Activated CD8-positive, alpha-beta memory T cell treated with anti-CD3 and anti-CD28 coated beads for 24 hours (primary cell): Measurements from ENCODE around the gene TCP1.
"Not testable (repeated sequence)": the region's sequence is repeated elsewhere in the genome, so short reads cannot be mapped to it uniquely, and the experiment has no call there.

ENCODE experiments used
- DNase-seq: peaks from one replicate; pipeline ENCODE4 v3.0.0-alpha.2; 2020

Gene TCP1

DNA sequence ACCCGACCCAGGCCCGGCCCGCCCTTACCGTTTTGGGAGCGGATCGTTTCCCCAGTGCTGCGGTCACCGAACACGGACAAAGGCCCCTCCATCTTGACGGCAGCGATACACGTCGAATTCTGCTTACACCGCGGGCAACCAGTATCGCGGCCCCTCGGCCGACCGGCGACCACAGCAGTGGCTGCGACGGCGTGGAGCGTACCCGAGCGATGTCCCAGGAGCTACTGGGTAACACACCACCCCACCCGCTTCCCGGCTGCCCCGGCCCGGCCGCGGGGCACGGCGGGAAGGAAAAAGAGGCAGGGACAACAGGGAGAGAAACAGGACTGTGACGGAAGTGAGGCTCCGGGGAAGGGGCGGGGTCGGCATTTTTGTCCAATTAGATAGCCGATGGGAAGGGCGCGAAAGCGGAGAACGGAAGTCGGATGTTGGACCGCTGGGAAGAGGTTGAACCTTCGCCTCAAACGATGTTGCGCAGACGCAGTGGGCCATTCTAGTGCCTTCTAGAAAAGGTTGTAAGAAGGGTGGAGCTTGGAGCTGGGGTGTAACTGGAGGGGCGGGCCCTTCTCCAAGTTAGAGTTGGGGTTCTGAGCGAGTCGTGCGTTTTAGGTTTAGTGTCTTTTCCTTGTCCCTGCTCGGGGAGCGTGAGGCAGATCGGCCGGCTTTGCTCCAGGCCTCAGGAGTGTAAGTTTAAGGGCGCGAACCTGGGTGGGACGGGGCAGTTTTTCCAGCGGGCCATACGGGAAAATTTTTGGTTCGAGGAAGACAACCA is at the start of gene TCP1:
TCP1 (minus strand) TSS at position 226 of the 772 bp plus-strand sequence; CDS start at position 92, 134 bp downstream.
- DNase-seq = peak; percentile 98

DNA sequence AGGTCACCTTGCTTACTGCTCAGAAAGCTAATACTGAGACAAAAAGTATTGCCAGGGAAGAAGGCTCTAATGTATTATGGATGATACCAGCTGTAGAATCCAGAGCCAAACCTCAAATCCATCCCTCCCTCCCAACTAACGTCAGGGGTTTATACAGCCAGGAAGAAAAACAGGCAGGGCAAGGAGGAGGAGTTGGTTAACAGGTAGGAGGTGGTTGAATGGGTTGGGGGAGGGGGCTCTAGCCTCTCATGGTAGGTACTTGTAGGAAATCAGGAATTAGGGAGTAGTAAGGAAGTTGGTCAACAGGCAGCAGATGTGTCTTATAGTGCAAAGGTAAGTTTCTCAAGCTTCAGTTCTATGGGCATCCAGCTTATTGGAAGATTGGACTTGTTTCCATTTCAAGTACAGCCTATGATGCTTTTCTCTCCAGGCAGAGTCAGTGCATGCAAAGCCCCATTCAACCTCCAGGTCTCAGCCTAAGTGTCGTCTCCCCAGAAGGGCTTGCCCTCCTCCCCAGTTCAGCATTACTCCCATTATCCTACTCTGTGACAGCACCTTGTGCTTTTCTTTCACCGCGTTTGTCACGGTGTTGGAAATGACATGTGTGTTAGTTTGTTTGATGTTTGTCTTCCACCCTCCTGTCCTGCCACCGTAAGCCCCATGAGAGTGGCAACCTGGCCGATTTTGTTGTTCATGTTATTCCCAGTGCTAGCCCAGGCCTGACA is 48.8 kb upstream of the TCP1 start:
- DNase-seq = no peak

DNA sequence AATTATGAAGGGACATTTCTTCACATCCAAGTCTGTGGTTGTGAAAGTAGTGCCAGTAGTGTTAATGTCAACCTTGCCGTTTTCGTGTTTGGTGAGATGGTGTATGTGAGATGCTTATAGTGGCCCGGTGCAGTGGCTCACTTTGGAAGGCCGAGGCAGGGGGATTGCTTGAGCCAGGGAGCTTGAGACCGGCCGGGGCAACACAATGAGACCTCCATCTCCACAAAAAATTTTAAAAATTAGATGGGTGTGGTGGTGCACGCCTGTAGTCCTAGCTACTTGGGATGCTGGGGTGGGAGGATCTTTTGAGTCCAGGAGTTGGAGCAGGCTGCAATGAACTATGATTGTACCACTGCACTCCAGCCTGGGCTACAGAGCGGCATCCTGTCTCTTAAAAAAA is 48.1 kb upstream of the TCP1 start:
- DNase-seq = no peak

DNA sequence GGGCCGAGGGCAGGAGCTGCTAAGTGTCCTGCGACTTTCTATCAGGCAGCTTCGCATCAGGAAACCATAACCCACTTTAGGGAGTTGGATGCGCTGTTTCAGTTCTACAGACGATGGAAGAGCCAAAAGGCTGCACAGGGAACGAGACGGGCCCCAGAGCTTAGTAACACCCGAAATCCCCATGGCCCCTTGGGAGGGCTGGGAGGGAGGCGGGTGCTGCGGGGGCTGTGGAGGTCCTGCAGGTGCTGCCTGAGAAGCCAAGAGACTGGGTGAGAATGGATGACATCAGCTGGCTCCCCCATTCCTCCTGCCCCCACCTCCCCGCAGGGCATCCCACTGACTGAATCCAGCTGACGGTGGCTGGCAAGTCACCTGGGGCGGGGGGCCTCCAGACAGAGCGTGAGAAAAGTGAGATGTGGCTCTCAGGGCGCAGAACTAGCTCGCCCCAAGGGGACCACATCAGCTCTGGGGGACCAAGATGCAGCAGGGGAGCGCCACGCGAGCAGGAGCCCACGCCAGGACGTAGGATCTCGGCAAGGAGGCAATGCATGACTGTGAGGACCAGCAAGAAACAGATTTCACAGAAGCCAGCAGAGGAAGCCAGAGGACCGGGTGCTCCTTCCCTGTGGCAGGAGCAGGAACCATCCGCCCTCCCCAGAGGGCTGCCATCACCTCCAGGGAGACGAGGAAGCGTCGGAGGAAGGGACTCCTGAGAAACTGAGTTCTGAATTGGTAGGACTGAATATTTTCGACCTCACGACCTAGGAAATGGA is 47.5 kb upstream of the TCP1 start:
- DNase-seq = no peak

DNA sequence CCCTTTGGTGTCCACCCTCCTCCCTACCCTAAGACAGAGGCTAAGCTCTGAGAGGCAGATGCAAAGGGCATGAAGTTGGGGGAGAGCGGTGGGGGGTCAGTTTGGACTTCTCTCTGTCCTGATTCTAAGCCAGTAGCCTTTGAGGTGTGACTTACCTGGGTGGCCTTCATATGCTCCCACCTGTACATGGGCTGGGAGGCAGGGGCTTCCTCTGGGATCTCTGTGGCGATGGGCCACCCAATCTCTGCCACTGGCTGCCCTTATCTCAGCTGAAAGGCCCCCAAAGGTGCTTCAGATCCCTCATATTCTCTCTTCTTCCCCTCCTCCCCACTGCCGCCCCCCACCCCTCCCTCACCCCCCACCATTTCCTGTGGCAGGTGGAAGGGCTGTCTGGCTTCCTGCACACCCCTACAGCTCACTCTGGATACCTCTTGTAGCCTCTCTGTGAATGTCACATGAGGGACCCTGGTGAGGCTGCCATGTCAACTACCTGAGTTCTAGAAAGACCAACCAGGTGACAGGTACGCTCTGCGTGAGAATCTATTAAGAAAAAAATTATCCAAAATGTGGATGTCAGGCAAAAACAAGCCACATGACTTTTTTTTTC is 44.7 kb upstream of the TCP1 start:
- no peak for DNase-seq

DNA sequence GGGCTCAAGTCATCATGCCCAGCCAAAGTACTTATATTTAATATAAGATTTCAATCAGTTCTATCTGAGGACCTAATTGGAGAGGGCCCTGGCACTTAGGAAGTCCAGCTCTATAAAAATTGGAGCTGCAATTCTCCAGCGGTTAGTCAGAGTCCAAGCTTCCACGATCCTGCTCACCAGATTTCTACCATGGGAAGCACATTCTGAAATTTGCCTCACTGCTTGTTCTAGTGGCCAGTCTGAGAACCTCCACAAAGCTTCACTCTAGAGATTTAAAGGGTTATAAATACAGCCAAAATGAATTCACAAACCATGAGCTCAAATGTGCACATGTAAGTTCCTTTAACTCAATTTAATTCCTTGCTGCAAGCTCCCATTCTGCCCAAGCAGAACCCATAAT is 44.2 kb upstream of the TCP1 start:
- DNase-seq = no peak

DNA sequence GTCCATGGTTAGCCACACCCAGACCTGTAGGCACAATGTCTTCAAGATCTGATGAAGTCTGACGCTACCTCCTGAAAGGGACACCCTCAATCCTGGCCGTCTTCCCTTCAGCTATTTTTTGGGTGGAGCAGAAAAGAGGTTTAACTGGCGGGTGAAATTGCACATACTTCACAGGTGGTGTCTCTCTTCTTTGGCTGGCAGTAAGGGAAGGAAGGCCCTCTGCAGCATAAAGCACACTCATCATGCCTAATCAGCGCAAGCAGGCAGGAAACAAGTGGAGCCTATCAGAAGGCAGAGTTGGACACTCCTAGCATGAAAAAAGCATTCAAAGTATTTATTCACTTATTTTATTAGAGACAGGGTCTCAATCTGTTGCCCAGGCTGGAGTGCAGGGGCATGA is 43.5 kb upstream of the TCP1 start:
- no peak for DNase-seq

DNA sequence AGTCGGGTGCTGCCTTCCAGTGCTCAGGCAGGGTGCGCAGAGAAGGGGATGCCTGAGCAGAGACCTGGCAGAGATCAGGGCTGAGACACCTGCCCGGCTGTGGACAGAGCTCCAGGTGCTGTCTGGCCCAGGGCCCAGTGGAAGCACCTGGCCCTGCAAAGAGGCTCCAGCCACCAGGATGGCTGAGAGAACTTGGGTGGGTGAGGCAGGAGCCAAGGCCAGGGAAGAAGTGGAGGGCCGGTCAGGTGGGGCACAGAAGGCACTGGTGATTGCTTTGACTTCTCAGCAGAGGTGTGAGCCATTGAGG is 41.9 kb upstream of the TCP1 start:
- no peak for DNase-seq

DNA sequence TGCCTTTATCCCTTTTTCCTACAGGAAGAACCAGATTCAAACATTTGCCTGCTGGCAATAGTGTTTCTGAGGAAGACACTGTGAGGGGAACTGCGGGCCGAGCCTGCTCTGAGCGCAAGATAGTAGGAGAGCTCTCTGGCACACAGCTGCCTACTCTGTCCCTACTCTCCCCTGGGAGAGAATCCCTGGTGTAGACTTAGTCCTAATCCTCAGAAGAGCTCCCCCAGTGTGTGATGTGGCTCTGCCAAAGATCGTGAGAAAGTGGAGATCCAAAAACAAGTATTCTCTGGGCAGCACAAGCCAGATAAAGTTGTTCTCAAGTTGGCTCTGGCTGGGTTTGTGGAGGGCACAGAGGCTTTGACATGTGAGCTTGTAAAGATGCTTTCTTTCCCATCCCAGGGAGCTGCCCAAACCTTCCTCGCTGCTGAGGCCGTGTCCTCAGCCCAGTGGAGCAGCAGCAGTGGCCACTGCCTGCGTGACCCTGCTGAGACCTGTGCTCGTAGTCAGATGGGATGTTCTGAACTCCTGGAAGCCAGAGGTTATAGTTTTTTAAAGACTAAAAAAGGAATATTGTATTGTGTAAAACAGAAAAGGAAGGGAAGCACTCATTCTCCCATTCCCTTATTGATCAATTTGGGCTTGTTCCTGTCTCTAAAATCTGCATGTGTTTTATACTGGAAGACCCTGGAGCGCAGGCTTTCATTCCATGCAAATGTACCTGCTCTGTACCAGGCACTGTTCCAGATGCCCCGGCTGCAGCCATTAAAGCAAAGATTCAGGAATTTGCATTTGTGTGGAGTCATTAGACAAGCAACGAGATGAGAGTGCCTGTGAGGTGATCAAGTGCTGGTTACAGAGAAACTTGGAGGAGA is 41.3 kb upstream of the TCP1 start:
- no peak for DNase-seq

DNA sequence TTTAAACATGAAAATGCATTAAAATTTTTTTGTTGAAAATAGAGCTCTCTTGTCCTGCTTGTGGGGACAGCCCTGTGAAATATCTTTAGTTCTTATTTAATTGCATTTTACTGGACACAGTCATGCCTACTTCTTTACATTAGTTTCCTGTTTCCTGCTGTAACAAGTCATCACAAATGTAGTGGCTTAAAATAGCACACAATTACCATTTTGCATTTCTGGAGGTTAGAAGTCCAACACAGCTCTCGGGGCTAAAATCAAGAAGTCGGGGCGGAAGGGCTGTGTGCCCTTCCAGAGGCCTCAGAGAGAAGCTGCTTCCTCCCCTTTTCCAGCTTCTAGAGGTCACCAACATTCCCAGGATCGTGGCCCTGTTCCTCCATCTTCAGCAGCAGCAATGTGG is 40.1 kb upstream of the TCP1 start:
- DNase-seq = no peak

DNA sequence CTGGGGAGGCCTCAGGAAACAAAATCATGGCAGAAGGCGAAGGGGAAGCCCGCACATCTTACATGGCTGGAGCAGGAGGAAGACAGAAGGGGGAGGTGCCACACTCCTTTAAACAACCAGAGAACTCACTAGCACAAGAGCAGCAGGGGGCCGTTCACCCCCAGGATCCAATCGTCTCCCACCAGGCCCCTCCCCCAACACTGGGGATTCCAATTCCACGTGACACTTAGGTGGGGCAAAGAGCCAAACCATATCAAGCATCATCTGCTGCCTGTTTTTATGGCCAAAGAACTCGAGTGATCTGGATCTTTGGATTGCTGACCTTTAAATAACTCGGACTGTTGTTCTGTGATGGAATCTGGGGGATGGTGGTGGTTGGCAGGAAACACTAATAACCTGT is 38.7 kb upstream of the TCP1 start:
- no peak for DNase-seq

DNA sequence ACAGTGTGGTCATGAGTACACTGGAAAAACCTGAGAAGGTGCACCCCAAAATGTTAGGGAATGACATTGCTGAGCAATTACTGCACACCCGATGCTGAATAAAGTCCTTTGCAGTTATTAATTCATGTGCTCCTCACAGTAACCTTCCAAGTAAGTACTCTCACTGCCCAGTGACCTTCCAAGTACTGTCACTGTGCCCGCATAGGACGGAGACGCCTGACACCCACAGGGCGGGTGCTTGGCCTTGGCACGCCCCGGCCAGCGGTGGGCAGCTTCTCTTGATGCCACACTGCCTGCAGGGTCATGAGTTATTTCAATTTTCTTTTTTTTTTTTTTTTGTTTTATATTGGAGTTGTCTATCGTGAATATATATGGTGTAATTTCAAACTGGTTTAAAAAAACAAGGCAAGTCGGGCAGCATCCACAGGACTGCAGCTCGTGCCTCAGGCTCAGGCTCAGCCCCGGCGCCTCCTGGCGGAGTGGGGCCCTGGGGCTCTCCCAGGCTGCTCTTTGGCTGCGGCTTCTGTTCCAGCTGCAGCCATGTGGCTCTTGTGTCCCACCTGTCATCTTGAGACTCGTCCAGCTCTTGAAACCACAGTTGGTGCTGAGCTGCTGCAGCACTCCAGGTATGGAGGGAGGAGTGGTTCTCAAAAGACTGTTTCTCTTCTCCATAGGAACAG is 37.7 kb upstream of the TCP1 start:
- no peak for DNase-seq

DNA sequence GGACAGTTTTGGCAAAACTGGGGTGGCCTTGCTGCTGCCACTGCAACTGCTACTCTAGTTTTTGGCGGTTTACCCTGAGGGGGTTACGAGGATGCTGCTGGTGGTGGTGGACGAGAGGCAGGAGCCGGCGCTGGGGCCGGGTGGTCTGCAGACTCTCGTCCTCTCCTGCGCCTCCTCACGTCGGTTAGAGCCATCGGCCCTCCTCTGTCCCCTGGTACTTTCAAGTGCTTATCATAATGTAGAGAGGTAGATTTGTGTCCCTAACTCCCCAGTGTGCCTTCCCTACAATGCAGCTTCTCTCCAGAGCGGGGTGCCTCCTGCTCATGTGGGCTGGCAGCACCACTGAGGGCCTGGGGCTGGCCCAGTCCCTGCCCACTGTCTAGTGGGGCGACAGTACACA is 36.6 kb upstream of the TCP1 start:
- no peak for DNase-seq

DNA sequence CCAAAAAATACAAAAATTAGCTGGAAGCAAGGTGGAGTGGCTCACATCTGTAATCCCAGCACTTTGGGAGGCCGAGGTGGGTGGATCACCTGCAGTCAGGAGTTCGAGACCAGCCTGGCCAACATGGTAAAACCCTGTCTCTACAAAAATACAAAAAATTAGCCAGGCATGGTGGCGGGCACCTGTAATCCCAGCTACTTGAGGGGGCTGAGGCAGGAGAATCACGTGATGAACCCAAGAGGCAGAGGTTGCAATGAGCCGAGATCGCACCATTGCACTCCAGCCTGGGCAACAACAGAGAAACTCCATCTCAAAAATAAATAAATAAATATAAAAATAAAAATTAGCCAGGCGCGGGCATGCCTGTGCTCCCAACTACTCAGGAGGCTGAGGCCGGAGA is 35.3 kb upstream of the TCP1 start:
- DNase-seq = not testable (repeated sequence)

DNA sequence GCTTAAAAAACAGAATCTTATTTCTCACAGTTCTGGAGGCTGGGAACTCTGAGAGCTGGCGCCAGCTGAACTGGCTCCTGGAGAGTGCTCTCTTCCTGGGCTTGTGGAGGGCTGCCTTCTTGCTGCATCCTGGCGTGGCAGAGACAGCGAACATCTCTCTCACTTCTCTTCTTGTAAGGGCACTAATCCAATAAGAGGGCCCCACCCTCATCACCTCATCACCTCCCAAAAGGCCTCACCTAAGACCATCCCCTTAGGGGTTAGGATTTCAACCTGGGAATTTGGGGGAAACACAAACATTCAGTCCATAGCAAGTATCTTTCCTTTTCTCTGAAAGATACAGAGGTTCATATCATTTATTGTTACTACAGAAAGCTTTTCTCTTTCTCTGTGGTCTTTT is 34.6 kb upstream of the TCP1 start:
- no peak for DNase-seq

DNA sequence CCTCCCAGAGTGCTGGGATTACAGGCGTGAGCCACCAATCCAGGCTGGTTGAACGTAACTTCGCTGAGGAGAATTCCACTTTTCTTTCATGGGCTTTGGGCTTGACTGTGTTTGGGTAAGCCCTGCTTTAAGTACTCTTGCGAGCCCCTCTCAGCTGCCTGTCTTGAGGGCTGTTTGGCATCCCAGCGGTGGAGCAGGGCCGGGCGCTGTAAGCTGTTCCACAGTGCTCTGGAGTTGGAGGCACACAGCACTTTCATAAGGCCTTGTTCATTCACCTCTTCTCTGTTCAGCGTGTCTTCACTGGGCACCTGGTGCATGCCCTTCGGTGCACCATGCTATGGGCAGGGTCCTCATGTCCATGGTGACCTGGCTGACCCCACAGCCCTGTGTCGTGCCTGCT is 32.3 kb upstream of the TCP1 start:
- DNase-seq = no peak

DNA sequence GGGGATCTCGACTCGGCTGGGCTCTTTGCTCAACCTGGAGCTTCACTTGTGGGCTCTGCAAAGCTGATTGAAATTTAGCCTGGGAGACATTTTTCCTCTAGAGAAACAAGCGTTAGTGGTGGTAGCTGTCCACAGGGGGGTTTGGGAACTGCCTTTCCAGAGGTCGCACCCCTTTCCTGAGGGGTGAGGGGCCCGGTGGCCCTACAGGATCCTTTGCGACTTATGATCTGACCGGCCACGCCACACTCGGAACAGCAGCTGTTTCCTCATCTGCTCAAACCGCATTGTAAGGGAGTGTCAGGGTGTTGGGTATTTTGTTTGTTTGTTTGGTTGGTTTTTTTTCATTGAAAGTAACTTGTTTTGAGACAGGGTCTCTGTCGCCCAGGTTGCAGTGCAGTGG is 31.7 kb upstream of the TCP1 start:
- no peak for DNase-seq

DNA sequence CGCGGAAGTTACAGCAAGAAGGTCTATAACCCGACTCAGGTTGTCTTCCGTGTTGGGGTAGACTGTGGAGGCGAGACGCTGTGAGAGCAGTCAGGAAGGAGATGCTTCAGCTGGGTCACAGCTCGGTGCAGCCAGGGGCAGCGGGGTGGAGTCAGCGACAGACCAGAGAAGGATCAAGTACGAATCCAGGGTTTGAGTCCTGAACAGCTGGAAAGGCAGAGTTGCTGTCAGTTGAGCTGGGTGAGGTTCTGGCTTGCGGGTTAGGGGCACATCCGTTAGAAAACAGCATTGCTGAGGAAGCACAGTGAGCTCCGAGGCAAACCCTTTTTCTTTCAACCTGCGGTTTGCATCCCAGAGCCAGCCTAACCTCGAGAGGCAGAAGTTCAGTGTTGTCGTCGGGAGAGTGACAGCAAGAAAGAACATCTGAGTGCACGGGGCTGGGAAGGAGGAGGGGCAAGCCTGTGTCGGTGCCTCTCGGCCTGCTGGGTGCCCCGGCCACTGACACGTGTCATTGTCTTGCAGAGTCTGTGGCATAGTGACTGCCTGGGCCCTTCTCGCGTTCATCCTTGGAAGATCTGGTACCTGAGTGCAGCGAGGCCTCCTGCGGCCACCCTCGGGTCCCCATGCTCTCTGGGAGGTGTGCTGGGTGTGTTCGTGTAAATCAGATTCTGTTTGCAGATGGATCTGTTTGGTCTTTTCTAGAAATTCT is 30.7 kb upstream of the TCP1 start:
- no peak for DNase-seq

DNA sequence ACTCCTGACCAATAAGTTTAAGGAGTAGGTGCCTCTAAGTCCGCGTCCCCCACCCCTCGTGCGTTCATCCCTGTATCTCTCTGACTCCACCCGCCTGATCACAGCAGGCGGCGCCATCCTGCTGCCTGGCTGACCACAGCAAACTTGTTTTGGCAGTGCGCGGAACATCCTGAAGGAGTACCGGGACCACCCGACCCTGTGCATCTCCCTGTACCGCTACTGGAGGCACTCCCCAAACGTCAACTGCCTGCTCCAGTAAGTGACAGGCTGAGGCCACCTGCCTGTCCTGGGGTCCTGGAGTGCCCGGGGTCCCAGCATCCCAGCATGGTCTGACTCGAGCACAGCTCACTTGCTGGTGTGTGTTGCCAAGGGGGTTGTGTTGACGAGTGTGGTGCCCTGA is 29.7 kb upstream of the TCP1 start:
- DNase-seq = no peak

DNA sequence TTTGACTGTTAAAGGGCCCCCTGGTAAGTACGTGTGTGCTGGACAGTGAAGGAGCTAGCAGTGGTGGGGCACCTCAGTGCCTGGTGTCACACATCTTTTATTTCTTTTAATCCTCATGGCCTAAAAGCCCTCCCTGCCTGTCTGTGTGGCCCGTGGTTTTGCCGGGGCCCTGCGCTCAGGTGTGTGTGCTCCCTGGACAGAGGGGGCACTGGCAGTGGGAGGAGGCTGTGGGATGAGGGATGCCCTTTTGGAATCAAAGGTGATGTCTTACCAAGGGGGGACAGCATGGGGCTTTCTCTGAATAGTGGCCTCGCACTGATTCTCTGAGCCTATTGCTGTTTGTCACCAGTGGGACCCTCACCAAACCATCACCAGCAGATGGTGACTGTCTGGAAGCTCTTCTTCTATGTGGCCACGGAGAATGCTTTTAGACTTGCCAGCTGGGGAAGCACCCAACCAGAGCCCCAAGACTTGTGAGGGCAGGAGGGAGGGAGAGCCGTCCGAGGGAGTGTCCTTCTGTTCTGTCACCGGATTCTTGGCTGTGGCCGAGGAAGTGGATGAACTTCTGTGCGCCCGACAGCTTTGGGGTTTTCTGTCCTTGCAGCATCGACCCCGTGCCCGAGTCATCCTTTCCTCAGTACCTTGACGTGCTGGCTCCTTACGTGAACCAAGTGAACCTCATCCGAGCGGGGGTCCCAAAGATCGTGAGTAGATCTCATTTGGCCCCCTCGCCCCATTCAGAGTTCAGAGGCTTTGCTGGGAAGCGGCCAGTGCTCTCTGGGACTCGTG is 28.7 kb upstream of the TCP1 start:
- DNase-seq = no peak
